Suppressor macrophage treated with lipopolysaccharide for 1 hour (primary cell): Measurements from ENCODE around the gene NPDC1.

Experiments used
- DNase-seq, 3 donors: peaks; one replicate each; pipeline ENCODE4 v3.0.0-alpha.2; 2020 to 2022

NPDC1 gene

GRCh38 chr9:137055385-137056364 lies 9.7 kb upstream of the NPDC1 start:
- no peak for DNase-seq

GRCh38 chr9:137054932-137055384 lies 9.0 kb upstream of the NPDC1 start:
- no peak for DNase-seq

GRCh38 chr9:137053944-137054931 lies 8.3 kb upstream of the NPDC1 start, which contains the start of gene ENTPD2:
Gene ENTPD2 (minus strand): TSS chr9:137054061. CDS start chr9:137053997, 64 bp downstream.
- DNase-seq = no peak

- no peak for DNase-seq
Measured at GRCh38 chr9:137052998-137053943, 7.3 kb upstream of the NPDC1 start.

- no peak for DNase-seq
Measured at GRCh38 chr9:137052293-137052692, 6.3 kb upstream of the NPDC1 start.

GRCh38 chr9:137051145-137051724 lies 5.3 kb upstream of the NPDC1 start:
- no peak for DNase-seq

- no peak for DNase-seq
Measured at GRCh38 chr9:137050570-137050969, 4.6 kb upstream of the NPDC1 start.

GRCh38 chr9:137049544-137050449 lies 3.8 kb upstream of the NPDC1 start:
- DNase-seq = peak; percentile 62 to 82 (median 69)

GRCh38 chr9:137048655-137049543 lies 2.9 kb upstream of the NPDC1 start:
- no peak for DNase-seq

- peak in 1 of 3 donors; percentile 51 for DNase-seq
Measured at GRCh38 chr9:137045294-137046087, 486 bp downstream of the NPDC1 start.

GRCh38 chr9:137044502-137045177 lies 1.3 kb downstream of the NPDC1 start:
- no peak for DNase-seq

- no peak for DNase-seq
Measured at GRCh38 chr9:137044037-137044436, 1.9 kb downstream of the NPDC1 start.

- DNase-seq = no peak
Measured at GRCh38 chr9:137042751-137043727, 2.9 kb downstream of the NPDC1 start.

- DNase-seq = no peak
Measured at GRCh38 chr9:137041124-137041523, 4.9 kb downstream of the NPDC1 start.

- DNase-seq = no peak
Measured at GRCh38 chr9:137040568-137040967, 5.4 kb downstream of the NPDC1 start.

- DNase-seq = no peak
Measured at GRCh38 chr9:137039611-137040366, 6.2 kb downstream of the NPDC1 start.
